Right kidney (tissue), 1 donor: ENCODE measurements around the gene SLC13A3.

ENCODE experiments used
- DNase-seq: peaks from one replicate; pipeline ENCODE4 v3.0.0-alpha.2; 2016

Gene SLC13A3

GRCh38 chr20:46657618-46658017 lies 6.4 kb upstream of the SLC13A3 start:
- no peak for DNase-seq

DNA sequence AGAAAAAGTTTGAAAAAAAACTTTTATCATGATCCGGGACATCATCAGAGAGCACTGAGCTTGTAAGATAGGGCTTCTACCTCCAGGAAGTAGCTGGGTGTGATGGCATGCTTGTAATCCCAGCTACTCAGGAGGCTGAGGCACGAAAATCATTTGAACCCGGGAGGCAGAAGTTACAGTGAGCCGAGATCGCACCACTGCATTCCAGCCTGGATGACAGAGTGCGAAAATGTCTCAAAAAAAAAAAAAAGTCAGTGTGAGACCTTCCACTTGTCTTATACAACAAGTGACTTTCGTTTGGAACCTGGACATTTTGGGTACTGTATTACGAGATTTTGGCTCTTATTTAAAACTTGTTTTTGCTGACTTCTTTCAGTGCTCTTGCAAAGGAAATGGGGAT lies 5.9 kb upstream of the SLC13A3 start:
- no peak for DNase-seq

GRCh38 chr20:46652699-46653098 lies 1.4 kb upstream of the SLC13A3 start:
- no peak for DNase-seq

GRCh38 chr20:46650575-46651090 lies 626 bp downstream of the SLC13A3 start:
- no peak for DNase-seq

- DNase-seq, result no peak
These were observed 1.2 kb downstream of the SLC13A3 start for GRCh38 chr20:46649965-46650542.

DNA sequence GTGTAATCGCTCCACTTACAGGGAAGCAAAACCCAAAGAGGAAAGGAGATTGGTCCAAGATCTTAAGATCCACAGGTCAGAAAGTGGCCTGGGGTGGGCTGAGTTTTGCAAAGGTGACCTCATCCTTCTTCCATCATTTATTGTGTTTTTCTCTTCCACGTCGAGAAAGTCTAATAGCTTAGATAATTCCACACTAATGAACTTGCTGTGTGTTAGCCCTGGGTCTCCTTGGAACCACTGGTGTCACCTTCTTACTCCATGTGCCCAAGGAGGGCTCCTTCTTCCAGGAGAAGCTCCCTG lies 1.7 kb downstream of the SLC13A3 start:
- DNase-seq, result no peak

GRCh38 chr20:46648903-46649649 lies 2.2 kb downstream of the SLC13A3 start:
- DNase-seq, result no peak

DNA sequence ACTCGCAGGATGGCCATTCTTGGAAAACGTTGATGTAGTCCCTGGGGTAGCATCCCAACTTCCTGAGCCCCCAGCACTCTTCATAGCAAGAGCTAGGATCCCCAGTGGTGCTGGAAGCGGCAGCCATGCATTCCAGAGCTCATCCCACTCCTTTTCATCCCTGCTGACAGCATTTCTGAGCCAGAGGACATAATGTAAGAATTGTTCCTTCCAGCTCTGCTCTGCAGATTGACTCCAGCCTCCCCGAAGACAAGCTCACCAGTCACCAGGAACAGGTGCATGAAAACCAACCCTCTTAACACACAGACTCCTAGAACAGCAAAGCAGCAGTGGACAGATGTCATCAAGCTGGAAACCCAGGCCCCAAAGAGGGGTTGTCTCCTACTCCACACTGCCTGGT lies 3.8 kb downstream of the SLC13A3 start:
- DNase-seq, result no peak

DNA sequence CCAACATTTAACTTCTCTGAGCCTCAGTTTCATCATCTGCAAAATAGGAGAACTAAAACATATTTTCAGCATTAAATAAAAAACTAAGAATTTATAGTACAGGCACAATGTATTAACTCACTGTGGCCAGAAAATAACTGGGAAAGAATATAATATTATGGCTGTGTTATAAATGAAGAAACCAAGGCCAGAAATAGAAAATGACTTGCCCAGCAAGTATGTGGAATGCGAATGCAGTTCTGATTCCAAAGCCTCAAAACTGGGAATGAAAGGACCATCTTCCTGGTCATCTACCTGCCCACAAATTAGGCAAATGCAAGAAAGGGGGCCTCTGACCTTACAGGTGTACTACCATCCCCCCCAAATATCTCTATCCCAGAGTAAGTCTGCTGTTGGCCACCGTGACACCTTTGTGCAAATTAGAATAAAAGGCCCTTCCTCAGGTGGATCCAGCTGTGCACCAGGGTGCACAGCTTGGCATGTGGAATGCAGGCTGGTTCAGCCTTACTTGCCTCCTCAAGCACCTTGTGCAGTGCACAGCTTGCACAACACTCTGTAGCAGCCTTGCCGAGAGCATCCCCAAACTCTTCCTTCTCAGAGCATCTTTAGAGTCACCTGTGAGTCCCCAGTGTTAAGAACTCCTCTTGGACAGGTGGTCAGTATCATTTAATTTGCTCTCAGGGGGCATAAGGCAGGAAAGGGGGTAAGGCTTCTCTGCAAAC lies 4.4 kb downstream of the SLC13A3 start:
- no peak for DNase-seq

DNA sequence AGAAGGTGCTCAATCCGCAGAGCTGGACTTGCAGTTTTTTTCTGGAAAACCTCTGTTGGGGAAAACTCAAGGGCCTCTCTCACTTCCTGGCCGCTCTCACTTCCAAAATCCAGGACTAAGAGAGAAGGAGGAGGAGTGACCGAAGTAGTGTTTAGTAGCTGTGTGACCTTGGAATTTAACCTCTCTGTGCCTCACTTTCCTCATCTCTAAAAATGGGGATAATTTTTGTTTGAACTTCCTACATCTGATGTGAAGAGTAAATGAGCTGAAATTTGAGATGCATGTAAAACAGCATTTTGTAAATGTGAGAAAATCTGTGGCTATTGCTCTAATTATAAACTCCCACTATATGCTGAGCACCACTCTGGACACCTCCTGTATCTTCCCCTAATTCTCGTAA lies 5.1 kb downstream of the SLC13A3 start:
- DNase-seq, result no peak

DNA sequence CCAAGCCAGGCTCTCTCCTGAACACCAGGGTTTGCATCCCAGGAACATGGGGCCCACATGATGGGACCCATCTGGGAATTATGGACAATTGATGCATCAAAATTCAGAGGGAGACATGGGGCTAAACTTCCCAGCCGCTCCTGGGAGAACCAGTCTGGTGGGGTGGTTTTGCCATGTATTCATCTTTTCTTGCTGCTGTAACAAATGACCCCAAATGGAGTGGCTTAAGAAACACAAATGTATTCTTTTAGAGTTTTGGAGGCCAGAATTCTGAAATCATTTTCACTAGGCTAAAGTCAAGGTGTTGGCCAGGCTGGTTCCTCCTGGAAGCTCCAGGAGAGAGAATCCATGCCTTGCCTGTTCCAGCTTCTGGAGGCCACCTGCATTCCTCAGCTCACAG lies 6.5 kb downstream of the SLC13A3 start:
- no peak for DNase-seq

- no peak for DNase-seq
These were observed 7.1 kb downstream of the SLC13A3 start for GRCh38 chr20:46644160-46644559.

GRCh38 chr20:46642969-46643343 lies 8.3 kb downstream of the SLC13A3 start:
- no peak for DNase-seq

DNA sequence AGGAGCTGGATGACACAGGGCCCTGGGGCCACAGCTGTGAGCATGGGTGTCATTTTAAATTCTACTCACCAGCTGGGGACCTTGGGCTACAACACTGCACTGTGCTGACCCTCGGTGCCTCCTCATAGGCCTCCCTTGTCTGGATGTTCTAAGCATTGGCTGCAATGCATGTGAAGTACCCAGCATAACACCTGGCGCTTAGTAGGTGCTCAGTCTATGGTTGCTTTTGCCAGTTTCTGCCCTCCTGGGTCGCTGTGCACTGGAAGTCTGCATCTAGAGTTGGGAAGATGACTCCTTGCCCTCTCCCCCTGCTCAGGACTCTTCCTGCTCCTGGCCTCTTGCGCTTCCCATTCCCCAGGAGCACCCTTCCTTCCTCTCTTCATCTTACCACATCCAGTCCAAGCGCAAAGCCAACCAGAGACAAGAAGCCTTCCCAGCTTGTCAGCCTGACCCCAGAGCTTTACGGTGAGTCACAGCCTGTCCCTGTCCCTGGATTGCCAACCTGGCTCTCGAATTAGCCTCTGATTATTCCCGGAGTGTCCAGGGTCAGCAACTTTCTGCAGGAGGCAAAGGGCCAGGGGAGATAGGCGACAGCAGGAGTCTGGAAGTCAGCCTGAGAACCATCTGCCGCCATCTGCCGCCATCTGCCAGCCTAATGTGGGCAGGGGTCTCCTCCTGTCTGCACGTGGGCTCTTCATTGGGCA lies 8.8 kb downstream of the SLC13A3 start:
- DNase-seq, result no peak

DNA sequence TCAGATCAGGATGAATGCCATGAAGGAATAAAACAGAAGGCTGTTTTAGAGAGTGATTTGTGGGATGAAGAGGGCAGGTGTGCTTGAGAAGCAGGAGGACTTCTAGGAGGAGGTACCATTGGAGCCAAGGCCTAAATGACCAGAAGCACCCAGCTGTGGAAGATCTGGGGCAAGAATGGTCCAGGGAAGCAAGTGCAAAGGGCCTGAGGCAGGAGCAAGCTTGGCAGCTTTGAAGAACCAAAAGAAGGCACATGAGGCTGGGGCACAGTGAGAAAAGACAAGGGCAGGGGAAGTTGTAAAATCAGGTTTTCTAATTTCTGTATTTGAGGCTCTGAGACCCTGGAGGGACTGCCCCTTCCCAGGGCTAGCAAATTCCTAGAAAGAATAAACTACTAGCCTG lies 9.8 kb downstream of the SLC13A3 start:
- no peak for DNase-seq

GRCh38 chr20:46640536-46641311 lies 10.5 kb downstream of the SLC13A3 start:
- DNase-seq, result no peak

GRCh38 chr20:46640044-46640443 lies 11.2 kb downstream of the SLC13A3 start:
- no peak for DNase-seq

DNA sequence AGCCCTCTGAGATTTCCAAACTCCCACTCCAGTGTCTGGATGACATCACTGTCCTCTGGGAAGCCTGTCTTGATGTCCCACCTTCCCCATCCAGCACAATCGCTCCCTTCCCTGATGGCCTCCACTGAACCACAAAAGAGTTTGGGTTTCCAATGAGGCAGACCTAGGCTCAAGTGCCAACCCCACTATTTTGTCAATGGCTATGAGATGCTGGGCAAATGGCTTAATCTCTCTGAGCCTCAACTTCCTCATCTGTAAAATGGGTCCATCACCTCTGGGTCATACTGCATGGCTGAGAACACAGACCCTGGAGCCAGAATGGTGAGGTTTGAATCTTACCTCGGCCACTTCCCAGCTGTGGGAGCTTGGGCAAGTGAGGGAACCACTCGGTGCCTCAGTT lies 11.7 kb downstream of the SLC13A3 start:
- DNase-seq, result no peak

GRCh38 chr20:46638898-46639274 lies 12.4 kb downstream of the SLC13A3 start:
- no peak for DNase-seq

DNA sequence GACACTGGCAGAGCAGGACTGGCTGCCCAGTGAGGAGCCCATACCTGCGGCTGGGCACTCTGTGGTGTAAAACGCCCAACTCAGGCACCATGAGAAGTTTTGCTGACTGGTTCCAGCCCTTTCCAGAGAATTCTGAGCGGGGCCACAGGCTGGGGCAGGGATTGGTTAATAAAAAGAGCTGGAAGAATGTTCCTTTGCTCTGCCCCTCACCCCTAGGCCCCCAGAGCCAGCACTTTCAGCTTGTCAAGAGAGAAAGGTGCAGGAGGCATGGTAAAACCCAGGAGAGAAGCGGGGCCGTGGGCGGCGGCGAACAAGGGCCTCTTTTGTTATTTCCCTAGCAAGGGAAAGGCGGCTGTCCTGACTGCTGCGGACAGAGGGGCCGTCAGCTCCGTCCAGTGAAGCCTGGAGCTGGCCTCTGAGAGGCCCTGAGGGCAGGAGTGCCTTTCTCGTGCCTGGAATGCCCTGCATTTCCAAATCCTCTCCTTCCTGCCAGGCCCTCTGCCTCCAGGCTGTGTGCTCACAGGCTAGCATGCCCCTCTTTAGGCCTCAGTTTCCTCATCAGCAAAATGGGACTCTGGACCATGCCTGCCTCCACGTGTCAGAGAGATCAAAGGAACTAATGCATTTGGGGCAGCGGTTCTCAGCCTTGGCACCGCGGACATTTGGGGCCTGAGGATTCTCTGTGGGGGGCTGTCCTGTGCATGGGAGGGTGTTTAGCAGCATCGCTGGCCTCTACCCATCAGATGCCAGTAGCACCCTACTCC lies 12.9 kb downstream of the SLC13A3 start:
- no peak for DNase-seq

DNA sequence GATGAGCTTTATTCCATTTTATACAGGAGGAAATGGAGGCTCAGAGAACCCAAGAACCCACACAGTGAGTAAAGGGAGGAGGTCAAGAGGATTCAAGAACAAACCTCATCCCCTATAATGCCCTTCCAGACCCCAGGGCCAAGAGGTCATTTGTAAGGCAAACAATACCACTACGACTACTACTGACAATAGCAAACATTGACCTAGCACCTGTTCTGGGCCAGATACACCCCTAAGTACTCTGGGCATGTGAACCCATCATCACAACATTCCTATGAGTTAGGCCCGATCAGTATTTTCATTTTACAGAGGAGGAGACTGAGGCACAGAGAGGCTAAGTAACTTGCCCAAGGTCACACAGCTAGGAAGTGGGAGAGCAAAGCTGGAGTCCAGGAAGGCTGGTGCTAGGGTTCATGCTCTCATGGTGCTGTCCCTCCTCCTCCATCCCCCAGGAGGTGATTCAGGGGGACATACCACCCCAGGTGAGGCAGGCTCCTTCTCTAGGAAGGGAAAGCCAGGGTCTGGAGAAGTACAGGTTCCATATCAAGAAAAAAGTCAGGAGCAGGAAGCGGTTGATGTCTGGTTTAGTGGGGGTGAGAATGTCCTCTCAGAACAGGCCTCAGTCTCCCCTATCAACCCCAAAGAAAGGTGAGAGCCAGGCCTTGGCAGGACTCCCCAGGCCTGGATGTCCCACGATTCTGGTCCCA lies 13.7 kb downstream of the SLC13A3 start:
- DNase-seq, result no peak
